Right forelimb (tissue), 1 donor: Measurements from ENCODE around the gene FAAH2.
"Not testable (repeated sequence)": the region's sequence is repeated elsewhere in the genome, so short reads cannot be mapped to it uniquely, and the experiment has no call there.

ENCODE experiments used
- DNase-seq: peaks from one replicate; pipeline ENCODE4 v3.0.0-alpha.2; 2018

FAAH2 gene

GRCh38 chrX:57286507-57287251, at the start of gene FAAH2:
Gene FAAH2, plus strand, starts transcription at chrX:57286706. Its CDS starts 120 bp downstream, at chrX:57286826.
- no peak for DNase-seq

GRCh38 chrX:57241967-57242366, 44.5 kb upstream of the FAAH2 start:
- DNase-seq = no peak

GRCh38 chrX:57251965-57252364, 34.5 kb upstream of the FAAH2 start:
- DNase-seq = no peak

- DNase-seq = no peak
These were observed 21.4 kb upstream of the FAAH2 start for GRCh38 chrX:57265126-57265525.

- DNase-seq = no peak
These were observed 20.2 kb upstream of the FAAH2 start for GRCh38 chrX:57266275-57266674.

- DNase-seq = no peak
These were observed 19.6 kb upstream of the FAAH2 start for GRCh38 chrX:57266871-57267270.

- no peak for DNase-seq
These were observed 19.2 kb upstream of the FAAH2 start for GRCh38 chrX:57267308-57267707.

GRCh38 chrX:57270980-57271379, 15.5 kb upstream of the FAAH2 start:
- no peak for DNase-seq

- DNase-seq = no peak
These were observed 3.9 kb upstream of the FAAH2 start for GRCh38 chrX:57282568-57282967.

GRCh38 chrX:57285001-57285400, 1.5 kb upstream of the FAAH2 start:
- no peak for DNase-seq

- no peak for DNase-seq
These were observed 2.6 kb downstream of the FAAH2 start for GRCh38 chrX:57289089-57289488.

- DNase-seq = no peak
These were observed 8.5 kb downstream of the FAAH2 start for GRCh38 chrX:57294961-57295360.

GRCh38 chrX:57295679-57296078, 9.2 kb downstream of the FAAH2 start:
- DNase-seq = not testable (repeated sequence)

- no peak for DNase-seq
These were observed 27.2 kb downstream of the FAAH2 start for GRCh38 chrX:57313583-57314215.

GRCh38 chrX:57329008-57329407, 42.5 kb downstream of the FAAH2 start:
- no peak for DNase-seq

GRCh38 chrX:57335790-57336189, 49.3 kb downstream of the FAAH2 start:
- DNase-seq = not testable (repeated sequence)

- DNase-seq = no peak
These were observed 67.1 kb downstream of the FAAH2 start for GRCh38 chrX:57353472-57354132.

GRCh38 chrX:57364145-57364544, 77.6 kb downstream of the FAAH2 start:
- no peak for DNase-seq

- no peak for DNase-seq
These were observed 79.9 kb downstream of the FAAH2 start for GRCh38 chrX:57366430-57366829.

GRCh38 chrX:57367649-57368048, 81.1 kb downstream of the FAAH2 start:
- DNase-seq = no peak

- no peak for DNase-seq
These were observed 81.7 kb downstream of the FAAH2 start for GRCh38 chrX:57368158-57368557.

- no peak for DNase-seq
These were observed 92.8 kb downstream of the FAAH2 start for GRCh38 chrX:57379296-57379695.

- no peak for DNase-seq
These were observed 93.7 kb downstream of the FAAH2 start for GRCh38 chrX:57380026-57380796.
